WTC11 (cell line): ENCODE measurements around the gene TRAPPC11. TPM values are rescaled to one million over a fixed set of nuclear protein-coding genes. Genes with fewer than 3 reads are reported as not detected.

Experiments
- ATAC-seq: fragments of 200-7000 bp; cut with Tn5 transposase; 2 replicates; pipeline ENCODE4 v1.10.0; 2021; ENCODE audit warnings: mild to moderate bottlenecking, moderate library complexity
- Bru-seq: library from RNA; stranded (reverse); fragments of 400-500 nt; gene quantifications from one replicate; lab custom pipeline; 2021; lab: Mats Ljungman, UMichigan
- CTCF ChIA-PET: fragments of 300-600 bp; sonication (Branson Sonifier 250); formaldehyde crosslinking; loops from one replicate; lab custom pipeline; 2021; ENCODE audit warnings: antibody characterized with exemption; lab: Charles Lee
- POLR2A ChIA-PET: fragments of 350-600 bp; sonication (Branson Sonifier 250); formaldehyde crosslinking; loops from one replicate; lab custom pipeline; 2021; ENCODE audit warnings: antibody characterized with exemption; lab: Charles Lee
- DNase-seq: peaks from one replicate; pipeline ENCODE4 v3.0.0; 2021; ENCODE audit warnings: low spot score
- H3K27ac Mint-ChIP-seq: 2 replicates; pipeline ENCODE4 v1.8.0; 2021; ENCODE audit warnings: mixed read lengths
- H3K27me3 Mint-ChIP-seq: 2 replicates; pipeline ENCODE4 v1.8.0; 2021; ENCODE audit warnings: low read depth, mild to moderate bottlenecking, moderate library complexity, mixed read lengths
- H3K36me3 Mint-ChIP-seq: 2 replicates; pipeline ENCODE4 v1.8.0; 2021; ENCODE audit warnings: mixed read lengths
- H3K4me1 Mint-ChIP-seq: 2 replicates; pipeline ENCODE4 v1.8.0; 2022; ENCODE audit warnings: mixed read lengths
- H3K4me3 Mint-ChIP-seq: 2 replicates; pipeline ENCODE4 v1.8.0; 2021; ENCODE audit warnings: mild to moderate bottlenecking, moderate library complexity, mixed read lengths
- H3K9me3 Mint-ChIP-seq: 2 replicates; pipeline ENCODE4 v1.8.0; 2021; ENCODE audit warnings: mixed read lengths
- ETV6 ChIP-seq: sonication (generic); formaldehyde crosslinking; IDR thresholded peaks from 2 replicates; pipeline ENCODE4 v1.8.1; 2022; ENCODE audit warnings: mild to moderate bottlenecking, missing genetic modification reagents
- GABPB1 ChIP-seq: sonication (generic); formaldehyde crosslinking; IDR thresholded peaks from 2 replicates; pipeline ENCODE4 v1.8.1; 2023; ENCODE audit warnings: mild to moderate bottlenecking, missing genetic modification reagents
- KAT7 ChIP-seq: sonication (generic); formaldehyde crosslinking; IDR thresholded peaks from 2 replicates; pipeline ENCODE4 v1.8.1; 2023; ENCODE audit warnings: missing genetic modification reagents, mild to moderate bottlenecking, borderline replicate concordance
- NFATC4 ChIP-seq: fragments of 250-450 bp; sonication (Bioruptor Pico); IDR thresholded peaks from 2 replicates; pipeline ENCODE4 v1.9.0; 2021; ENCODE audit warnings: mild to moderate bottlenecking
- ZNF317 ChIP-seq: sonication (generic); formaldehyde crosslinking; IDR thresholded peaks from 2 replicates; pipeline ENCODE4 v1.8.1; 2023; ENCODE audit warnings: low read depth, mild to moderate bottlenecking, moderate library complexity, missing genetic modification reagents, borderline replicate concordance
- long read RNA-seq, 3 experiments: library from RNA in 1 of 3; library from capped mRNA in 1 of 3; library from polyadenylated mRNA in 1 of 3; unstranded in 2 of 3; stranded (forward) in 1 of 3; transcript quantifications; one replicate each; pipeline ENCODE4 v2.0.0, GENCODE V29; 2021
- total RNA-seq: library from RNA; stranded (reverse); gene quantifications from 3 replicates; pipeline ENCODE4 v1.2.3, GENCODE V29; 2021
- TF ChIP-seq, protein P1 (sequence below): sonication (generic); formaldehyde crosslinking; IDR thresholded peaks from 2 replicates; pipeline ENCODE4 v1.8.0; 2023; ENCODE audit warnings: mild to moderate bottlenecking, missing genetic modification reagents
- TF ChIP-seq, protein P2 (sequence below): sonication (generic); formaldehyde crosslinking; IDR thresholded peaks from 2 replicates; pipeline ENCODE4 v1.8.0; 2023; ENCODE audit warnings: missing genetic modification reagents, mild to moderate bottlenecking, borderline replicate concordance
- TF ChIP-seq, protein P3 (sequence below): sonication (generic); formaldehyde crosslinking; IDR thresholded peaks from 2 replicates; pipeline ENCODE4 v1.8.1; 2023; ENCODE audit warnings: mild to moderate bottlenecking, missing genetic modification reagents, moderate library complexity
- TF ChIP-seq, protein P4 (sequence below): fragments of 250-450 bp; sonication (Bioruptor Pico); IDR thresholded peaks from 2 replicates; pipeline ENCODE4 v2.1.2; 2022; ENCODE audit warnings: mild to moderate bottlenecking, moderate library complexity
- TF ChIP-seq, protein P5 (sequence below): sonication (generic); formaldehyde crosslinking; IDR thresholded peaks from 2 replicates; pipeline ENCODE4 v1.8.1; 2023; ENCODE audit warnings: mild to moderate bottlenecking, missing genetic modification reagents, moderate library complexity
- TF ChIP-seq, protein P6 (sequence below): sonication (generic); formaldehyde crosslinking; IDR thresholded peaks from 2 replicates; pipeline ENCODE4 v1.8.0; 2022; ENCODE audit warnings: mild to moderate bottlenecking, missing genetic modification reagents
- TF ChIP-seq, protein P7 (sequence below): sonication (generic); formaldehyde crosslinking; IDR thresholded peaks from 2 replicates; pipeline ENCODE4 v1.8.1; 2022; ENCODE audit warnings: mild to moderate bottlenecking, moderate library complexity, missing genetic modification reagents
- TF ChIP-seq, protein P8 (sequence below): sonication (generic); formaldehyde crosslinking; IDR thresholded peaks from 2 replicates; pipeline ENCODE4 v1.8.1; 2023; ENCODE audit warnings: mild to moderate bottlenecking, moderate library complexity, missing genetic modification reagents
- TF ChIP-seq, protein P9 (sequence below): sonication (generic); formaldehyde crosslinking; IDR thresholded peaks from 2 replicates; pipeline ENCODE4 v1.8.1; 2023; ENCODE audit warnings: mild to moderate bottlenecking, missing genetic modification reagents, borderline replicate concordance

Gene TRAPPC11
- 30.0 to 35.9 TPM (median 33.6 TPM) in 3 replicates for total RNA-seq
- Bru-seq, nascent RNA: percentile 76 among the genes with signal in this experiment
- long read RNA-seq, experiment 1, full-length matches to known transcripts: 97 of 150 reads
- long read RNA-seq, experiment 1, partial matches to known transcripts: 17 of 150 reads
- long read RNA-seq, experiment 1, other reads (novel, unspliced or antisense): 36 of 150 reads
- long read RNA-seq, experiment 2, full-length matches to known transcripts: 9 of 29 reads
- long read RNA-seq, experiment 2, partial matches to known transcripts: 12 of 29 reads
- long read RNA-seq, experiment 2, other reads (novel, unspliced or antisense): 8 of 29 reads
- long read RNA-seq, experiment 3, partial matches to known transcripts: 2 of 3 reads
- long read RNA-seq, experiment 3, other reads (novel, unspliced or antisense): 1 of 3 reads

DNA sequence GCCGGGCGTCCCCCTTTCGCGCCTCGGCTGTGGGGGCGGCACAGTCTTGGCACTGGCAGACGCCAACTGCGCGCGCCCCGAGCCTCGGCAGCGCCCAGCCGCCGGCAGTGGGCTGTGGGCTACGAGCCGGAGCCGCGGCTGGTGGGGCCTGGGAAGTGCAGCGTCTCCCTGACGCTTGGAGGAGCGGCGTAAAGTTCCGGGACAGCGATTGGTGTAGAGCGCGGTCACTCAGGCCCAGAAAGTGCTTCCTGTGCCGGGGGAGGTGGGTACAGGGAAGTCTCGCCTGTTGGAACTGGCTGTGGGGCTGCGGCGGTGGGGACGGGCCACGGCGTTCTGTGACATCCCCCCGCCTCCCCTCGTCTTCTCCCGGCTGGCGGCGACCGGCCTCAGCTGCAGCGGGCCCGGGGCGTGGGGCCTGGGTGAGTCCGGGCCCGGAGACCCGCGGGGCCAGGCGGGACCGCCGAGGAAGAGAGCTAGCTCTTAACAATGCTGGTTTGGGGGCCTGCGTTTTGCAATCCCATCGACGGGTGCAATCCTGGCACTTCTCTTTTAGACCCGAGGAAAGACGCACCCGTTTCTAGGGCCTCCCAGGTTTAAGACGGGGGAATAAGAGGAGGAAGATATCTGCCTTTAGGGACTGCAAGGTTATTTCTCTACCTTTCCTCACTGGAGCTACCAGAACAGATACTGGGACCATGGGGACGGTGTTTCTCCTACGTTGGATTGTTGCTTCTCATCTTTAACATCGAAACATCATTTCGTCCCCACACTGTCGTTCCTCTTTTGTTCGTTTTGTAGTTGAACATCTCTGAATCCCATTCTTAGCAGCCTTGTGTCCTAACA is at the start of gene TRAPPC11, which contains the start of gene RWDD4:
Gene TRAPPC11, plus strand, starts transcription at position 265 of the 843 bp plus-strand sequence. CDS start 4,575 bp downstream, outside the sequence.
Gene RWDD4, minus strand, starts transcription at position 157 of the 843 bp plus-strand sequence. CDS start 233 bp downstream, outside the sequence.
- Mint-ChIP-seq H3K4me3 (peak within 1 kb of the TSS; percentile 86), H3K36me3 (peaks cover 8% of the 10 kb centered on the region; the same call in 1 of the 2 replicates), H3K27me3 (no peaks in the 10 kb centered on the region), H3K27ac (peak within 1 kb of the TSS; percentile 91), H3K4me1 (peaks cover 19% of the 10 kb centered on the region), H3K9me3 (no peaks in the 10 kb centered on the region)
- ChIA-PET POLR2A (no interaction called here), CTCF (interaction anchor here (0.6 kb wide), 1 partner anchor 22 kb away, joined by 3 read pairs; no protein-coding TSS in a partner anchor)
- ATAC-seq (peak; percentile 99), DNase-seq (peak; percentile 97)
- TF ChIP-seq ZNF317 (CRISPR knock-in tag): no peak; the same call in 1 of the 2 replicates
- TF ChIP-seq GABPB1: peak; percentile 67; the same call in 1 of the 2 replicates
- TF ChIP-seq, protein P1, sequence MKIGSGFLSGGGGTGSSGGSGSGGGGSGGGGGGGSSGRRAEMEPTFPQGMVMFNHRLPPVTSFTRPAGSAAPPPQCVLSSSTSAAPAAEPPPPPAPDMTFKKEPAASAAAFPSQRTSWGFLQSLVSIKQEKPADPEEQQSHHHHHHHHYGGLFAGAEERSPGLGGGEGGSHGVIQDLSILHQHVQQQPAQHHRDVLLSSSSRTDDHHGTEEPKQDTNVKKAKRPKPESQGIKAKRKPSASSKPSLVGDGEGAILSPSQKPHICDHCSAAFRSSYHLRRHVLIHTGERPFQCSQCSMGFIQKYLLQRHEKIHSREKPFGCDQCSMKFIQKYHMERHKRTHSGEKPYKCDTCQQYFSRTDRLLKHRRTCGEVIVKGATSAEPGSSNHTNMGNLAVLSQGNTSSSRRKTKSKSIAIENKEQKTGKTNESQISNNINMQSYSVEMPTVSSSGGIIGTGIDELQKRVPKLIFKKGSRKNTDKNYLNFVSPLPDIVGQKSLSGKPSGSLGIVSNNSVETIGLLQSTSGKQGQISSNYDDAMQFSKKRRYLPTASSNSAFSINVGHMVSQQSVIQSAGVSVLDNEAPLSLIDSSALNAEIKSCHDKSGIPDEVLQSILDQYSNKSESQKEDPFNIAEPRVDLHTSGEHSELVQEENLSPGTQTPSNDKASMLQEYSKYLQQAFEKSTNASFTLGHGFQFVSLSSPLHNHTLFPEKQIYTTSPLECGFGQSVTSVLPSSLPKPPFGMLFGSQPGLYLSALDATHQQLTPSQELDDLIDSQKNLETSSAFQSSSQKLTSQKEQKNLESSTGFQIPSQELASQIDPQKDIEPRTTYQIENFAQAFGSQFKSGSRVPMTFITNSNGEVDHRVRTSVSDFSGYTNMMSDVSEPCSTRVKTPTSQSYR (CRISPR knock-in tag): no peak
- TF ChIP-seq, protein P2, sequence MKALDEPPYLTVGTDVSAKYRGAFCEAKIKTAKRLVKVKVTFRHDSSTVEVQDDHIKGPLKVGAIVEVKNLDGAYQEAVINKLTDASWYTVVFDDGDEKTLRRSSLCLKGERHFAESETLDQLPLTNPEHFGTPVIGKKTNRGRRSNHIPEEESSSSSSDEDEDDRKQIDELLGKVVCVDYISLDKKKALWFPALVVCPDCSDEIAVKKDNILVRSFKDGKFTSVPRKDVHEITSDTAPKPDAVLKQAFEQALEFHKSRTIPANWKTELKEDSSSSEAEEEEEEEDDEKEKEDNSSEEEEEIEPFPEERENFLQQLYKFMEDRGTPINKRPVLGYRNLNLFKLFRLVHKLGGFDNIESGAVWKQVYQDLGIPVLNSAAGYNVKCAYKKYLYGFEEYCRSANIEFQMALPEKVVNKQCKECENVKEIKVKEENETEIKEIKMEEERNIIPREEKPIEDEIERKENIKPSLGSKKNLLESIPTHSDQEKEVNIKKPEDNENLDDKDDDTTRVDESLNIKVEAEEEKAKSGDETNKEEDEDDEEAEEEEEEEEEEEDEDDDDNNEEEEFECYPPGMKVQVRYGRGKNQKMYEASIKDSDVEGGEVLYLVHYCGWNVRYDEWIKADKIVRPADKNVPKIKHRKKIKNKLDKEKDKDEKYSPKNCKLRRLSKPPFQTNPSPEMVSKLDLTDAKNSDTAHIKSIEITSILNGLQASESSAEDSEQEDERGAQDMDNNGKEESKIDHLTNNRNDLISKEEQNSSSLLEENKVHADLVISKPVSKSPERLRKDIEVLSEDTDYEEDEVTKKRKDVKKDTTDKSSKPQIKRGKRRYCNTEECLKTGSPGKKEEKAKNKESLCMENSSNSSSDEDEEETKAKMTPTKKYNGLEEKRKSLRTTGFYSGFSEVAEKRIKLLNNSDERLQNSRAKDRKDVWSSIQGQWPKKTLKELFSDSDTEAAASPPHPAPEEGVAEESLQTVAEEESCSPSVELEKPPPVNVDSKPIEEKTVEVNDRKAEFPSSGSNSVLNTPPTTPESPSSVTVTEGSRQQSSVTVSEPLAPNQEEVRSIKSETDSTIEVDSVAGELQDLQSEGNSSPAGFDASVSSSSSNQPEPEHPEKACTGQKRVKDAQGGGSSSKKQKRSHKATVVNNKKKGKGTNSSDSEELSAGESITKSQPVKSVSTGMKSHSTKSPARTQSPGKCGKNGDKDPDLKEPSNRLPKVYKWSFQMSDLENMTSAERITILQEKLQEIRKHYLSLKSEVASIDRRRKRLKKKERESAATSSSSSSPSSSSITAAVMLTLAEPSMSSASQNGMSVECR (CRISPR knock-in tag): peak; percentile 77; the same call in 1 of the 2 replicates
- TF ChIP-seq, protein P3, sequence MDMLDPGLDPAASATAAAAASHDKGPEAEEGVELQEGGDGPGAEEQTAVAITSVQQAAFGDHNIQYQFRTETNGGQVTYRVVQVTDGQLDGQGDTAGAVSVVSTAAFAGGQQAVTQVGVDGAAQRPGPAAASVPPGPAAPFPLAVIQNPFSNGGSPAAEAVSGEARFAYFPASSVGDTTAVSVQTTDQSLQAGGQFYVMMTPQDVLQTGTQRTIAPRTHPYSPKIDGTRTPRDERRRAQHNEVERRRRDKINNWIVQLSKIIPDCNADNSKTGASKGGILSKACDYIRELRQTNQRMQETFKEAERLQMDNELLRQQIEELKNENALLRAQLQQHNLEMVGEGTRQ (CRISPR knock-in tag): 0 out of 2 replicates have a peak, but pooled peaks have one; percentile 14
- TF ChIP-seq, protein P4, sequence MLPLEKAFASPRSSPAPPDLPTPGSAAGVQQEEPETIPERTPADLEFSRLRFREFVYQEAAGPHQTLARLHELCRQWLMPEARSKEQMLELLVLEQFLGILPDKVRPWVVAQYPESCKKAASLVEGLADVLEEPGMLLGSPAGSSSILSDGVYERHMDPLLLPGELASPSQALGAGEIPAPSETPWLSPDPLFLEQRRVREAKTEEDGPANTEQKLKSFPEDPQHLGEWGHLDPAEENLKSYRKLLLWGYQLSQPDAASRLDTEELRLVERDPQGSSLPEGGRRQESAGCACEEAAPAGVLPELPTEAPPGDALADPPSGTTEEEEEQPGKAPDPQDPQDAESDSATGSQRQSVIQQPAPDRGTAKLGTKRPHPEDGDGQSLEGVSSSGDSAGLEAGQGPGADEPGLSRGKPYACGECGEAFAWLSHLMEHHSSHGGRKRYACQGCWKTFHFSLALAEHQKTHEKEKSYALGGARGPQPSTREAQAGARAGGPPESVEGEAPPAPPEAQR (CRISPR knock-in tag): no peak
- peak; percentile 77; the same call in 1 of the 2 replicates for TF ChIP-seq KAT7
- TF ChIP-seq NFATC4: no peak
- TF ChIP-seq ETV6 (CRISPR knock-in tag): peak; percentile 85
- TF ChIP-seq, protein P5, sequence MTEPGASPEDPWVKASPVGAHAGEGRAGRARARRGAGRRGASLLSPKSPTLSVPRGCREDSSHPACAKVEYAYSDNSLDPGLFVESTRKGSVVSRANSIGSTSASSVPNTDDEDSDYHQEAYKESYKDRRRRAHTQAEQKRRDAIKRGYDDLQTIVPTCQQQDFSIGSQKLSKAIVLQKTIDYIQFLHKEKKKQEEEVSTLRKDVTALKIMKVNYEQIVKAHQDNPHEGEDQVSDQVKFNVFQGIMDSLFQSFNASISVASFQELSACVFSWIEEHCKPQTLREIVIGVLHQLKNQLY (CRISPR knock-in tag): no peak
- TF ChIP-seq, protein P6, sequence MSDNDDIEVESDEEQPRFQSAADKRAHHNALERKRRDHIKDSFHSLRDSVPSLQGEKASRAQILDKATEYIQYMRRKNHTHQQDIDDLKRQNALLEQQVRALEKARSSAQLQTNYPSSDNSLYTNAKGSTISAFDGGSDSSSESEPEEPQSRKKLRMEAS (CRISPR knock-in tag): peak; percentile 62; the same call in 1 of the 2 replicates
- TF ChIP-seq, protein P7, sequence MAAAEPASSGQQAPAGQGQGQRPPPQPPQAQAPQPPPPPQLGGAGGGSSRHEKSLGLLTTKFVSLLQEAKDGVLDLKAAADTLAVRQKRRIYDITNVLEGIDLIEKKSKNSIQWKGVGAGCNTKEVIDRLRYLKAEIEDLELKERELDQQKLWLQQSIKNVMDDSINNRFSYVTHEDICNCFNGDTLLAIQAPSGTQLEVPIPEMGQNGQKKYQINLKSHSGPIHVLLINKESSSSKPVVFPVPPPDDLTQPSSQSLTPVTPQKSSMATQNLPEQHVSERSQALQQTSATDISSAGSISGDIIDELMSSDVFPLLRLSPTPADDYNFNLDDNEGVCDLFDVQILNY (CRISPR knock-in tag): peak; percentile 71; the same call in 1 of the 2 replicates
- TF ChIP-seq, protein P8, sequence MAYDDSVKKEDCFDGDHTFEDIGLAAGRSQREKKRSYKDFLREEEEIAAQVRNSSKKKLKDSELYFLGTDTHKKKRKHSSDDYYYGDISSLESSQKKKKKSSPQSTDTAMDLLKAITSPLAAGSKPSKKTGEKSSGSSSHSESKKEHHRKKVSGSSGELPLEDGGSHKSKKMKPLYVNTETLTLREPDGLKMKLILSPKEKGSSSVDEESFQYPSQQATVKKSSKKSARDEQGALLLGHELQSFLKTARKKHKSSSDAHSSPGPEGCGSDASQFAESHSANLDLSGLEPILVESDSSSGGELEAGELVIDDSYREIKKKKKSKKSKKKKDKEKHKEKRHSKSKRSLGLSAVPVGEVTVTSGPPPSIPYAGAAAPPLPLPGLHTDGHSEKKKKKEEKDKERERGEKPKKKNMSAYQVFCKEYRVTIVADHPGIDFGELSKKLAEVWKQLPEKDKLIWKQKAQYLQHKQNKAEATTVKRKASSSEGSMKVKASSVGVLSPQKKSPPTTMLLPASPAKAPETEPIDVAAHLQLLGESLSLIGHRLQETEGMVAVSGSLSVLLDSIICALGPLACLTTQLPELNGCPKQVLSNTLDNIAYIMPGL (CRISPR knock-in tag): peak; percentile 98
- TF ChIP-seq, protein P9, sequence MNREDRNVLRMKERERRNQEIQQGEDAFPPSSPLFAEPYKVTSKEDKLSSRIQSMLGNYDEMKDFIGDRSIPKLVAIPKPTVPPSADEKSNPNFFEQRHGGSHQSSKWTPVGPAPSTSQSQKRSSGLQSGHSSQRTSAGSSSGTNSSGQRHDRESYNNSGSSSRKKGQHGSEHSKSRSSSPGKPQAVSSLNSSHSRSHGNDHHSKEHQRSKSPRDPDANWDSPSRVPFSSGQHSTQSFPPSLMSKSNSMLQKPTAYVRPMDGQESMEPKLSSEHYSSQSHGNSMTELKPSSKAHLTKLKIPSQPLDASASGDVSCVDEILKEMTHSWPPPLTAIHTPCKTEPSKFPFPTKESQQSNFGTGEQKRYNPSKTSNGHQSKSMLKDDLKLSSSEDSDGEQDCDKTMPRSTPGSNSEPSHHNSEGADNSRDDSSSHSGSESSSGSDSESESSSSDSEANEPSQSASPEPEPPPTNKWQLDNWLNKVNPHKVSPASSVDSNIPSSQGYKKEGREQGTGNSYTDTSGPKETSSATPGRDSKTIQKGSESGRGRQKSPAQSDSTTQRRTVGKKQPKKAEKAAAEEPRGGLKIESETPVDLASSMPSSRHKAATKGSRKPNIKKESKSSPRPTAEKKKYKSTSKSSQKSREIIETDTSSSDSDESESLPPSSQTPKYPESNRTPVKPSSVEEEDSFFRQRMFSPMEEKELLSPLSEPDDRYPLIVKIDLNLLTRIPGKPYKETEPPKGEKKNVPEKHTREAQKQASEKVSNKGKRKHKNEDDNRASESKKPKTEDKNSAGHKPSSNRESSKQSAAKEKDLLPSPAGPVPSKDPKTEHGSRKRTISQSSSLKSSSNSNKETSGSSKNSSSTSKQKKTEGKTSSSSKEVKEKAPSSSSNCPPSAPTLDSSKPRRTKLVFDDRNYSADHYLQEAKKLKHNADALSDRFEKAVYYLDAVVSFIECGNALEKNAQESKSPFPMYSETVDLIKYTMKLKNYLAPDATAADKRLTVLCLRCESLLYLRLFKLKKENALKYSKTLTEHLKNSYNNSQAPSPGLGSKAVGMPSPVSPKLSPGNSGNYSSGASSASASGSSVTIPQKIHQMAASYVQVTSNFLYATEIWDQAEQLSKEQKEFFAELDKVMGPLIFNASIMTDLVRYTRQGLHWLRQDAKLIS (CRISPR knock-in tag): no peak
